ENCODE results near the gene TMEM248. TPM values are rescaled to one million over a fixed set of nuclear protein-coding genes. Genes with fewer than 3 reads are reported as not detected.
A peak's percentile ranks its signal among the peaks of the same experiment; 100 is the strongest.
"Not testable (repeated sequence)": the region's sequence is repeated elsewhere in the genome, so short reads cannot be mapped to it uniquely, and the experiment has no call there.

The TMEM248 gene
- total RNA-seq, 1 experiment from 2014 or later, result 59.3 TPM

DNA sequence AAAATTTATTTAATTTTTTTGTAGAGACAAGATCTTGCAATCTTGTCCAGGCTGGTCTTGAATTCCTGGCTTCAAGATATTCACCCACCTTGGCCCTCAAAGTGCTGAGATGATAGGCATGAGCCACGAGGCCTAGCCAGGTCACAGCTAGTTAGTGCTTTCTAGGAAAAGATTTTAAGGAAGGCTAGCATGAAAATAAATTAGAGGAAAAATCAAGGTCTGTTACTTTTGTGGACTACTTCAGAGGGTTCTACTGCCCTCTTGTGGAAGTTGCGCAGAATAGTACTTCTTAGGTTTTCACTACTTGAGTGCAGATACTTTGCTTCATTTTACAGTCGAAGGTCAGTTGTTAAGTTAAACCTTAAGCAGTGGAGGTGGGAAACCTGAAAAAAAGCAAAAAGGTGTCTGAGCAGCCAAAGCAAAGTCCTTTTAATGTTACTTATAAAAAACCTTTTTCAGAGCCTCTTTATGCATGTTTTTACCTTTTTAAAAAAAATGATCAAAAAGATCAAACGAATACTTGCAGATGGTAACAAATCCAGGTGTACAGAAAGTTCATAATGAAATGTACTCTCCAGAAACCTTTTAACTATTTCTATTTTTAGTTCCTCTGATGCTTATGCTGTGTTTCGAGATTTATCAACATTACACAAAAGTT lies 79.7 kb downstream of the TMEM248 start:
- H3K4me3 ChIP-seq (replicated peaks in 1 of 2; ENCODE audit: low read depth in 1 of 2, low read length in 2 of 2); H3K27ac ChIP-seq (ENCODE audit: low read depth, low read length); POLR2A ChIA-PET; H3K9me3 ChIP-seq (ENCODE audit: control insufficient read depth in 1 of 2, insufficient read depth in 1 of 2, low read depth in 1 of 2, low read length in 2 of 2); intact Hi-C loops (cut with micrococcal nuclease); H2AFZ ChIP-seq (ENCODE audit: low read depth, low read length, poor library complexity, severe bottlenecking); RAD21 ChIA-PET (ENCODE audit: low non-redundant PET in 1 of 2, low total read pairs in 2 of 2, uncharacterized antibody in 2 of 2, unreplicated experiment in 2 of 2); H3K27me3 ChIP-seq (ENCODE audit: insufficient read depth, low read length); H3K4me2 ChIP-seq (ENCODE audit: low read length); H3K36me3 ChIP-seq (ENCODE audit: control insufficient read depth in 1 of 2, insufficient read depth in 2 of 2, low read length in 2 of 2); H3K4me1 ChIP-seq (ENCODE audit: control insufficient read depth in 1 of 2, insufficient read depth in 2 of 2, low read length in 2 of 2); ATAC-seq; BruUV-seq (replicated peaks); H4K20me1 ChIP-seq (ENCODE audit: insufficient read depth); H3K9me2 ChIP-seq (ENCODE audit: insufficient read depth); H3K9ac ChIP-seq (ENCODE audit: low read length); CTCF ChIA-PET; DNase-seq (ENCODE audit: low read depth, low spot score): not testable (repeated sequence)
- TF ChIP-seq RAD21 (IDR thresholded peaks at IDR 0.05; ENCODE audit: low read depth), result peak; percentile 37
- TF ChIP-seq, protein P1, sequence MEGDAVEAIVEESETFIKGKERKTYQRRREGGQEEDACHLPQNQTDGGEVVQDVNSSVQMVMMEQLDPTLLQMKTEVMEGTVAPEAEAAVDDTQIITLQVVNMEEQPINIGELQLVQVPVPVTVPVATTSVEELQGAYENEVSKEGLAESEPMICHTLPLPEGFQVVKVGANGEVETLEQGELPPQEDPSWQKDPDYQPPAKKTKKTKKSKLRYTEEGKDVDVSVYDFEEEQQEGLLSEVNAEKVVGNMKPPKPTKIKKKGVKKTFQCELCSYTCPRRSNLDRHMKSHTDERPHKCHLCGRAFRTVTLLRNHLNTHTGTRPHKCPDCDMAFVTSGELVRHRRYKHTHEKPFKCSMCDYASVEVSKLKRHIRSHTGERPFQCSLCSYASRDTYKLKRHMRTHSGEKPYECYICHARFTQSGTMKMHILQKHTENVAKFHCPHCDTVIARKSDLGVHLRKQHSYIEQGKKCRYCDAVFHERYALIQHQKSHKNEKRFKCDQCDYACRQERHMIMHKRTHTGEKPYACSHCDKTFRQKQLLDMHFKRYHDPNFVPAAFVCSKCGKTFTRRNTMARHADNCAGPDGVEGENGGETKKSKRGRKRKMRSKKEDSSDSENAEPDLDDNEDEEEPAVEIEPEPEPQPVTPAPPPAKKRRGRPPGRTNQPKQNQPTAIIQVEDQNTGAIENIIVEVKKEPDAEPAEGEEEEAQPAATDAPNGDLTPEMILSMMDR (IDR thresholded peaks at IDR 0.05 in 2 of 3, conservative IDR thresholded peaks at IDR 0.05 in 1 of 3; ENCODE audit: borderline replicate concordance in 1 of 3, insufficient read depth in 1 of 3, low read depth in 2 of 3, low read length in 2 of 3), result peak in 2 of 3 experiments; percentile 11 to 26; a peak in 1 of 6 replicates
- peaks cover 15% of the 10 kb centered on the region for H3K79me2 ChIP-seq (ENCODE audit: insufficient read depth, low read length)

DNA sequence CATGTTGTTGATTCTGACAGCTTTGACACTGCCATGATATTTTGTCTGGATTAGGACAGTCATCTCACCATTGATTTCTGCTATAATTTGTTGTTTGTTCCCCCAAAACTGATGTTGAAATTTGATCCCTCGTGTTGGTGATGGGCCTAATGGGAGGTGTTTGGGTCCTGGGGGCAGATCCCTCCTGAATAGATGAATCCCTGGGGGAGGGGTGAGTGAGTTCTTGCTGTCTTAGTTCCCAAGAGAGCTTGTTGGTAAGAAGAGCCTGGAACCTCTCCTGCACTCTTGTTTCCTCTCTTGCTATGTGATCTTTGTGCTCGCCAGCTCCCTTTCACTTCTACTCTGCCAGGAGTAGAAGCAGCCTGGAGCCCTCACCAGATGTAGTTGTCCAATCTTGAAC lies 83.1 kb downstream of the TMEM248 start:
- H3K27ac ChIP-seq (ENCODE audit: low read depth, low read length); H3K4me1 ChIP-seq (ENCODE audit: control insufficient read depth in 1 of 2, insufficient read depth in 2 of 2, low read length in 2 of 2); H3K4me3 ChIP-seq (replicated peaks in 1 of 2; ENCODE audit: low read depth in 1 of 2, low read length in 2 of 2); POLR2A ChIA-PET; ATAC-seq; H3K79me2 ChIP-seq (ENCODE audit: insufficient read depth, low read length); DNase-seq (ENCODE audit: low read depth, low spot score); RAD21 ChIA-PET (ENCODE audit: low non-redundant PET in 1 of 2, low total read pairs in 2 of 2, uncharacterized antibody in 2 of 2, unreplicated experiment in 2 of 2); H4K20me1 ChIP-seq (ENCODE audit: insufficient read depth); H3K36me3 ChIP-seq (ENCODE audit: control insufficient read depth in 1 of 2, insufficient read depth in 2 of 2, low read length in 2 of 2); H3K9me2 ChIP-seq (ENCODE audit: insufficient read depth); H3K27me3 ChIP-seq (ENCODE audit: insufficient read depth, low read length); H3K9me3 ChIP-seq (ENCODE audit: control insufficient read depth in 1 of 2, insufficient read depth in 1 of 2, low read depth in 1 of 2, low read length in 2 of 2); H3K9ac ChIP-seq (ENCODE audit: low read length); CTCF ChIA-PET; intact Hi-C loops (cut with micrococcal nuclease); BruUV-seq (replicated peaks); H3K4me2 ChIP-seq (ENCODE audit: low read length); H2AFZ ChIP-seq (ENCODE audit: low read depth, low read length, poor library complexity, severe bottlenecking): not testable (repeated sequence)
